Fibroblast of skin of left quadriceps (primary cell): ENCODE measurements around the gene COASY.

ENCODE experiments used
- DNase-seq, 2 experiments: peaks; one replicate each; pipeline ENCODE4 v3.0.0-alpha.2; 2013; ENCODE audit warnings: low read depth in 2 of 2

COASY gene

GRCh38 chr17:42561897-42562387 is at the start of gene COASY:
COASY (plus strand) TSS chr17:42562148; CDS start chr17:42562623, 475 bp downstream.
- DNase-seq: peak; percentile 97

DNA sequence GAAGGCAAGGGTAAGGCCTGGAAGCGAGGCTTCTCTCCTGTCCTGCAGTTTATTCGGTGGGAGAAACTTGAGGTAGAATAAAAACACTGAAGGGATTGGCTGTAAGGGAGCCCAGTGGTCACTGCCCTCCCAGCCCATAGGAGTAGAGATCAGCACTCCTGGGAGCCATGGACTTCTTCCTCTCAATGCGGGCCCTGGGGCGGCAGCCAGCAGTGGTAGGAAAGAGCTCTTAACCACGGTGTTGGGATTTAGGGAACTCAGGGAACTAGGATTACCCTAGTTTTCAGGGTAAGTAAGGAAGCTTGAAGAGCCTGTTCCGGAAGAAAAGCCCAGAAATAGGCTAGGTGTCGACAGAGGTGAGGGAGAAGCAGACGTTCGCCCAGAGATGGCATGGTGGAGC is 49.7 kb upstream of the COASY start:
- no peak for DNase-seq

GRCh38 chr17:42512733-42513251 is 49.2 kb upstream of the COASY start:
- DNase-seq: no peak

- DNase-seq: no peak
Observed at GRCh38 chr17:42513686-42514085, 48.3 kb upstream of the COASY start.

DNA sequence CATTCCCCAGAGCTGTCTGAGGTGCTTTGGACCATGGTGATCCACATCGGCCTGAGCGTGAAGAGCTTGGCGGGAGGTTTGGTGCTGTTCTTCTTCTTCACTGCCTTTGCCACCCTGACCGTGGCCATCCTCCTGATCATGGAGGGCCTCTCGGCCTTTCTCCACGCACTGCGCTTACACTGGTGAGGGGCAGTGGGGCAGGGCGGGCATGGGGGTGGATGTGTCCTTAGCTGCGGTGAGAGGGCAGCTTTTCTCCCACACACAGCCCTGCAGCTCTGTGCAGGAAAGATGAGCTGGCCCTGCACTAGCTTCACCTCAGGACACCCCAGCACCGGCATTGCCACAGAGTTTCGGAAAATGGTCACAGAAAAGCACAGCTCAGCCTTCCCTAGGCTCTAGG is 47.7 kb upstream of the COASY start:
- DNase-seq: no peak

DNA sequence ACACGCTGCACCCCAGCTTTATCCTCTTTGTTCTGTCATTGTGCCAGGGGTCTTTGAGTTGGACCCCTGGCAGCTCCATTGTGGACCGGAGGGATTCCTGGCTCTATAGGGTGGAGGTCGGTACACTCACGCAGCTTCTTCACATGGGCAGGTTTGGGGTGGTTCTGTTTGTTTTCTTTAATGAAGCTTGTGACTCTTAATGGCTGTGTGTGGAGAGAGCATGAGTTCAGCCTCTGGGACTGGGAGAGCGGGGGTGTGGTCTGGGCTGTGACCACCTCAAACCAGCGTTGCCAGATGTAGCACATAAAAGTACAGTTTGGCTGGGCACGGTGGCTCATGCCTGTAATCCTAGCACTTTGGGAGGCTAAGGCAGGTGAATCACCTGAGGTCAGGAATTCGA is 47.1 kb upstream of the COASY start:
- DNase-seq: no peak

- DNase-seq: peak; percentile 84 to 87
Observed at GRCh38 chr17:42517516-42517915, 44.4 kb upstream of the COASY start.

DNA sequence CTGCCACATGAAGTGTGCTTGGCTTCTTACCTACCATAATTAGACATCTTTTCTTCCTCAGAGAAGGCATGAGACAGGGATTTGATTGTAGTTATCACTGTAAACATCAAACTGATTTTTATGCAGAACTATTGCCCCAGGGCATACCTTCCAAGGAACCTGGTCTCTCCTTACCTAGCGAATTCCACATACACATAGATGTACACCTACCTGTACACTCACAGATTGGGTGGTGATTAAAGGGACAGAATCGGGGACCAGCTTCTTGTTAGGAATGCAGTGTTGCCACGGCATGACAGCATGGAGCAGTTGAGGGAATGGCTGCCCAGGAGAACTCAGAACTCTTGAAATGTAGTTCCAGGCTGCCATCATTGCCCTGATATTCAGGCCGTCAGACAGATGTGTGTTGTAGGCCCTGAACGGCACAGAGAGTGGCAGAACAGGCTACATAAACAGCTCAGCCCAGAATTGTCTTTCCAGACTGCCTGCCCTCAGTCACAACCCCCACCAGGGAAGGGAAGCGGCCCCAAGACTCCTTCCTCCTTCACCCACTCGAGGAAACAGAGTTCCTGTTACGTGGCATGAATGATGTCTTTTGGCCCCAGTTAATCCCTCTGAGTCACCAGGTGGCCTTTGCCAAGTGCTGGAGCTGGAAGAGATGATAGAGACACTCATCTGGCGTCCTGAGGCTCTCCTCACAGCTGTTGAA is 43.7 kb upstream of the COASY start:
- DNase-seq: peak; percentile 97

GRCh38 chr17:42518755-42519545 is 43.0 kb upstream of the COASY start:
- no peak for DNase-seq

GRCh38 chr17:42519546-42520491 is 42.1 kb upstream of the COASY start:
- DNase-seq: peak; percentile 100

GRCh38 chr17:42520540-42520951 is 41.4 kb upstream of the COASY start:
- no peak for DNase-seq

DNA sequence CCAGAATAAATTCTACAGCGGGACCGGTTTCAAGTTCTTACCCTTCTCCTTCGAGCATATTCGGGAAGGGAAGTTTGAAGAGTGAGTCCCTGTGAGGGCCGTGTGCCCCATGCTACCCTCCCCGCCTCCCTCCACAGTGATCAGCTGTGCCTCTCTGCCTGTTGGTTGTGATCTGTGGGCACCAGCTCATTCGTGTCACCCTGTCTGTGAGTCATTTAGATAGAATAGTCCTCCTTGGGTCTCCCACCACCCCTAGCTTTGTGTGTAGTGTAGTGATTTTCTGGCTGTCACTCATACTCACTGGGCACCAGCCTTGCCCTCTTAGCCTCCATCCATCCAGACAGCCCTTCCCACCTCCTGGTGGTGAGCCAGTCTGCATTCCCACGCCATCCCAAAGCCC is 40.9 kb upstream of the COASY start:
- DNase-seq: no peak

GRCh38 chr17:42521666-42522262 is 40.2 kb upstream of the COASY start:
- no peak for DNase-seq

DNA sequence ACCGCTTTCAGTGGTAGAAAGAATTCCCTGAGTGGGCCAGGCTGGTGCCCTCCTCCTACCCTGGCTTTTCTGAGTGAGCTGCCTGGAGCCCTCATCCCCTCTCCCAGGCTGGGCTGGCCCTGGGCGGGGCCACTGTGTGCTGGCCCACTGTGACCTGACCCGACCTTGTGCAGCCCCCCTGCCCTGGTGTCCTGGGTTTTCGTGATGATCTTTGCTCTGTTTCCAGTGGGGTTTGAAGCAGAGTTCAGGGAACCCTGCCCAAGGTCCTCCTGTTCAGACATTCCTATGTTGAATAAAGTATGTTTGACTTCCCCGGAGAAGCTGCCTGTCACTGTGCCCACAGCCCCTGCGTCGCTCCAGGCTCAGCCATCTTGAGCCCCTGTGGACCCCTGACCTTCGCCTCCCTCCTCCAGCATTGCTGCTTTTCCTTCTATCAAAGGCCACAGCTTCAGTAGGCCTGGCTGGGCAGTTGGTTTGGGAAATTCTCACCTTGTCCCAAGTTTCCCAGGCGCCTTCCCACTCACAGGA is 39.6 kb upstream of the COASY start:
- no peak for DNase-seq

DNA sequence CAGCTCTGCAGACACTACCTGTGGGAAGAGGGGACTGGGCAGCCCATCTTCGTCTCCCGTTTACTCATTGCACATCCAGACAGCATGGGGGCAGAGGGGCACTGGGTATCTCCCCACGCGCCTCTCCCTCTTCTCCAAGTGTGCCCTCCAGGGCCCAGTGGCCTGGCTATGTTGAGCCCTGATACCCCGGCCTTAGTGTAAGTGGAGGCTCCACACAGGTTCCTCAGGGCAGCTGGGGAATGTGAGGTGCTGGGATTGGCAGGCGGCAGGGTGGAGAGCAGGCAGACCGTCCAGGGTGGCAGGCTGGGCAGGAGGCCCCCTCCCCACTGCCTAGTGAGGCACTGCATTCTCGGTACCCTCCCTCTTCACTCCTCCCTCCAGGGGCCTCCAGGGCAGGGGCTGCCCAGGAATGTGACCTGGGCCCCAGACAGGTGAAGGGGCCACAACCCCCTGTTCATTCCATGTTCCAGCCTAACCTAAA is 39.1 kb upstream of the COASY start:
- no peak for DNase-seq

- DNase-seq: peak; percentile 83 to 84
Observed at GRCh38 chr17:42525221-42525620, 36.7 kb upstream of the COASY start.

DNA sequence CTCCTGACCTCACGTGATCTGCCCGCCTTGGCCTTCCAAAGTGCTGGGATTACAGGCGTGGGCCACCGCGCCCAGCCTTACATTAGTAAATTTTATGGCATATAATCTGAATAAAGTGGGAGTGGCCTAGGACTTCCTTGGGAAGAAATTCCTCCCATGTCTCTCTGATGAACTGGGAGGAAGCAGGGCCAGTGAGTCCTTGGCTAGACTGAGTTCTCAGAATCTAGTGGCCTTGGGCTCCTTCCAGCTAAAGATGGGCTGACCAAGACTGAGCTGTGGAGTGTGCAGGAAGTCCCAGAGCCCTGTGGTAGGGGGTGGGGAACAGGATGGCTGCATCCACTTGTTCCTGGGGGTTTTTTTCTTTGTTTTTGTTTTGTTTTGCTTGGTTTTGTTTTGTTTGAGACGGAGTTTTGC is 35.9 kb upstream of the COASY start:
- no peak for DNase-seq

- no peak for DNase-seq
Observed at GRCh38 chr17:42527932-42528331, 34.0 kb upstream of the COASY start.

GRCh38 chr17:42529061-42529460 is 32.9 kb upstream of the COASY start:
- no peak for DNase-seq

- DNase-seq: no peak
Observed at GRCh38 chr17:42530952-42531454, 30.9 kb upstream of the COASY start.
